ENCODE data around the gene DUSP28. TPM values are rescaled to one million over a fixed set of nuclear protein-coding genes. Genes with fewer than 3 reads are reported as not detected.

DUSP28 gene
- total RNA-seq, 1 experiment from 2014 or later, result 8.1 TPM

- no peak for DNase-seq
- Histone ChIP-seq H3K4me2 (ENCODE audit: low read depth, low read length, poor library complexity, severe bottlenecking) (no peak overlapping the region), H3K4me1 (ENCODE audit: low read length) (peaks cover 18% of the 10 kb centered on the region), H3K4me3 (ENCODE audit: low read length) (no peak overlapping the region), H3K9me2 (replicated peaks; ENCODE audit: insufficient read depth, low read length) (no peaks in the 10 kb centered on the region), H3K27ac (ENCODE audit: low read length) (no peak overlapping the region), H3K79me2 (ENCODE audit: low read length) (peaks cover 35% of the 10 kb centered on the region), H3K36me3 (ENCODE audit: insufficient read depth, low read length) (no peaks in the 10 kb centered on the region), H3K27me3 (ENCODE audit: low read length) (no peaks in the 10 kb centered on the region), H3K9ac (ENCODE audit: low read length) (no peak overlapping the region), H4K20me1 (ENCODE audit: insufficient read depth, low read depth, low read length) (peaks cover 15% of the 10 kb centered on the region), H2AFZ (ENCODE audit: low read length) (no peak overlapping the region), H3K9me3 (ENCODE audit: low read length) (no peaks in the 10 kb centered on the region)
Observed at GRCh38 chr2:240575101-240575965, 15.2 kb downstream of the DUSP28 start.

GRCh38 chr2:240576036-240576435, 15.9 kb downstream of the DUSP28 start:
- Histone ChIP-seq H3K27me3 (ENCODE audit: low read length) (no peaks in the 10 kb centered on the region), H3K9me2 (replicated peaks; ENCODE audit: insufficient read depth, low read length) (no peaks in the 10 kb centered on the region), H3K79me2 (ENCODE audit: low read length) (peaks cover 32% of the 10 kb centered on the region), H2AFZ (ENCODE audit: low read length) (no peak overlapping the region), H3K9me3 (ENCODE audit: low read length) (no peaks in the 10 kb centered on the region), H4K20me1 (ENCODE audit: insufficient read depth, low read depth, low read length) (peaks cover 18% of the 10 kb centered on the region), H3K36me3 (ENCODE audit: insufficient read depth, low read length) (no peaks in the 10 kb centered on the region), H3K9ac (ENCODE audit: low read length) (no peak overlapping the region), H3K4me2 (ENCODE audit: low read depth, low read length, poor library complexity, severe bottlenecking) (no peak overlapping the region), H3K4me3 (ENCODE audit: low read length) (no peak overlapping the region), H3K4me1 (ENCODE audit: low read length) (peaks cover 21% of the 10 kb centered on the region), H3K27ac (ENCODE audit: low read length) (no peak overlapping the region)
- no peak for DNase-seq

- Histone ChIP-seq H3K9me2 (replicated peaks; ENCODE audit: insufficient read depth, low read length) (no peaks in the 10 kb centered on the region), H3K79me2 (ENCODE audit: low read length) (peaks cover 29% of the 10 kb centered on the region), H3K4me3 (ENCODE audit: low read length) (no peak overlapping the region), H2AFZ (ENCODE audit: low read length) (no peak overlapping the region), H3K36me3 (ENCODE audit: insufficient read depth, low read length) (no peaks in the 10 kb centered on the region), H3K9ac (ENCODE audit: low read length) (no peak overlapping the region), H3K27ac (ENCODE audit: low read length) (no peak overlapping the region), H3K4me1 (ENCODE audit: low read length) (peaks cover 27% of the 10 kb centered on the region), H3K4me2 (ENCODE audit: low read depth, low read length, poor library complexity, severe bottlenecking) (no peak overlapping the region), H4K20me1 (ENCODE audit: insufficient read depth, low read depth, low read length) (peaks cover 18% of the 10 kb centered on the region), H3K27me3 (ENCODE audit: low read length) (no peaks in the 10 kb centered on the region), H3K9me3 (ENCODE audit: low read length) (no peaks in the 10 kb centered on the region)
- DNase-seq, result no peak
Observed at GRCh38 chr2:240576436-240577205, 16.5 kb downstream of the DUSP28 start.

- peaks cover 18% of the 10 kb centered on the region for H4K20me1 ChIP-seq (ENCODE audit: insufficient read depth, low read depth, low read length)
Observed at GRCh38 chr2:240577281-240578109, 17.3 kb downstream of the DUSP28 start.

GRCh38 chr2:240578110-240578450, 17.9 kb downstream of the DUSP28 start:
- H3K4me1 ChIP-seq (ENCODE audit: low read length), result peaks cover 41% of the 10 kb centered on the region
- no peak overlapping the region for H3K9ac ChIP-seq (ENCODE audit: low read length)
- no peaks in the 10 kb centered on the region for H3K9me3 ChIP-seq (ENCODE audit: low read length)
- H3K9me2 ChIP-seq (replicated peaks; ENCODE audit: insufficient read depth, low read length), result no peaks in the 10 kb centered on the region
- H3K27ac ChIP-seq (ENCODE audit: low read length), result no peak overlapping the region
- H4K20me1 ChIP-seq (ENCODE audit: insufficient read depth, low read depth, low read length), result peaks cover 18% of the 10 kb centered on the region
- no peak for DNase-seq
- peaks cover 40% of the 10 kb centered on the region for H3K79me2 ChIP-seq (ENCODE audit: low read length)
- H3K4me3 ChIP-seq (ENCODE audit: low read length), result no peak overlapping the region
- no peaks in the 10 kb centered on the region; the same call in 1 of the 2 replicates for H3K36me3 ChIP-seq (ENCODE audit: insufficient read depth, low read length)
- H3K27me3 ChIP-seq (ENCODE audit: low read length), result no peaks in the 10 kb centered on the region
- no peak overlapping the region for H3K4me2 ChIP-seq (ENCODE audit: low read depth, low read length, poor library complexity, severe bottlenecking)
- H2AFZ ChIP-seq (ENCODE audit: low read length), result no peak overlapping the region

More at GRCh38 chr2:240577281-240578109, 17.3 kb downstream of the DUSP28 start:
- no peaks in the 10 kb centered on the region for H3K9me3 ChIP-seq (ENCODE audit: low read length)
- no peak overlapping the region for H3K9ac ChIP-seq (ENCODE audit: low read length)
- H3K27me3 ChIP-seq (ENCODE audit: low read length), result no peaks in the 10 kb centered on the region
- H3K27ac ChIP-seq (ENCODE audit: low read length), result no peak overlapping the region
- H2AFZ ChIP-seq (ENCODE audit: low read length), result no peak overlapping the region
- no peaks in the 10 kb centered on the region for H3K9me2 ChIP-seq (replicated peaks; ENCODE audit: insufficient read depth, low read length)
- peaks cover 36% of the 10 kb centered on the region for H3K4me1 ChIP-seq (ENCODE audit: low read length)
- no peak for DNase-seq
- H3K4me2 ChIP-seq (ENCODE audit: low read depth, low read length, poor library complexity, severe bottlenecking), result no peak overlapping the region
- no peak overlapping the region for H3K4me3 ChIP-seq (ENCODE audit: low read length)
- H3K79me2 ChIP-seq (ENCODE audit: low read length), result peaks cover 35% of the 10 kb centered on the region
- H3K36me3 ChIP-seq (ENCODE audit: insufficient read depth, low read length), result no peaks in the 10 kb centered on the region; the same call in 1 of the 2 replicates

- Histone ChIP-seq H3K9me2 (replicated peaks; ENCODE audit: insufficient read depth, low read length) (no peaks in the 10 kb centered on the region), H3K27ac (ENCODE audit: low read length) (no peak overlapping the region), H3K79me2 (ENCODE audit: low read length) (peaks cover 44% of the 10 kb centered on the region), H3K4me3 (ENCODE audit: low read length) (no peak overlapping the region), H2AFZ (ENCODE audit: low read length) (no peak overlapping the region), H3K9me3 (ENCODE audit: low read length) (no peaks in the 10 kb centered on the region), H3K27me3 (ENCODE audit: low read length) (no peaks in the 10 kb centered on the region), H3K4me2 (ENCODE audit: low read depth, low read length, poor library complexity, severe bottlenecking) (no peak overlapping the region), H3K4me1 (ENCODE audit: low read length) (peaks cover 46% of the 10 kb centered on the region), H3K36me3 (ENCODE audit: insufficient read depth, low read length) (no peaks in the 10 kb centered on the region; the same call in 1 of the 2 replicates), H4K20me1 (ENCODE audit: insufficient read depth, low read depth, low read length) (peaks cover 18% of the 10 kb centered on the region), H3K9ac (ENCODE audit: low read length) (no peak overlapping the region)
- no peak for DNase-seq
Observed at GRCh38 chr2:240578488-240578887, 18.3 kb downstream of the DUSP28 start.

GRCh38 chr2:240579071-240579762, 19.1 kb downstream of the DUSP28 start:
- peak overlapping the region; percentile 39; the same call in 1 of the 2 replicates for H3K9ac ChIP-seq (ENCODE audit: low read length)

More at GRCh38 chr2:240579071-240579762, 19.1 kb downstream of the DUSP28 start:
- no peak for DNase-seq
- peaks cover 18% of the 10 kb centered on the region for H4K20me1 ChIP-seq (ENCODE audit: insufficient read depth, low read depth, low read length)
- peaks cover 52% of the 10 kb centered on the region for H3K79me2 ChIP-seq (ENCODE audit: low read length)
- H3K27me3 ChIP-seq (ENCODE audit: low read length), result no peaks in the 10 kb centered on the region
- H3K27ac ChIP-seq (ENCODE audit: low read length), result peak overlapping the region; percentile 51
- no peaks in the 10 kb centered on the region; the same call in 1 of the 2 replicates for H3K36me3 ChIP-seq (ENCODE audit: insufficient read depth, low read length)
- no peak overlapping the region for H3K4me2 ChIP-seq (ENCODE audit: low read depth, low read length, poor library complexity, severe bottlenecking)
- peaks cover 53% of the 10 kb centered on the region for H3K4me1 ChIP-seq (ENCODE audit: low read length)
- H2AFZ ChIP-seq (ENCODE audit: low read length), result no peak overlapping the region
- H3K4me3 ChIP-seq (ENCODE audit: low read length), result no peak overlapping the region
- H3K9me2 ChIP-seq (replicated peaks; ENCODE audit: insufficient read depth, low read length), result no peaks in the 10 kb centered on the region
- H3K9me3 ChIP-seq (ENCODE audit: low read length), result no peaks in the 10 kb centered on the region

All from Karpas-422 (cell line).